Measurements from ENCODE around the gene IL12RB2.

- TF ChIP-seq GATA2 (IDR thresholded peaks at IDR 0.05; ENCODE audit: low read depth, low read length) = no peak
- TF ChIP-seq GATA3 (IDR thresholded peaks at IDR 0.05; ENCODE audit: low read depth, low read length) = no peak
Observed at GRCh38 chr1:67273591-67273990, 34.1 kb upstream of the IL12RB2 start.
